H1 (cell line): ENCODE measurements around the gene RNF168. TPM values are rescaled to one million over a fixed set of nuclear protein-coding genes. Genes with fewer than 3 reads are reported as not detected.

Experiments
- ASH2L ChIP-seq: fragments of 200-600, 300-600 bp; sonication (generic); IDR thresholded peaks from one replicate; pipeline ENCODE4 v1.7.1; 2017; ENCODE audit warnings: low read length
- CHD2 ChIP-seq: IDR thresholded peaks from 2 replicates; pipeline ENCODE4 v1.6.1; 2012; ENCODE audit warnings: low read length, improper control_type of control experiment
- E2F6 ChIP-seq: IDR thresholded peaks from 2 replicates; pipeline ENCODE4 v1.6.1; 2012; ENCODE audit warnings: inconsistent platforms
- FOSL1 ChIP-seq: IDR thresholded peaks from 2 replicates; pipeline ENCODE4 v1.6.1; 2011; ENCODE audit warnings: mild to moderate bottlenecking, low read depth, low read length, moderate library complexity; ENCODE audit not compliant: insufficient read depth
- NRF1 ChIP-seq: IDR thresholded peaks from 2 replicates; pipeline ENCODE4 v1.6.1; 2011; ENCODE audit warnings: mild to moderate bottlenecking, low read depth, low read length, improper control_type of control experiment
- RXRA ChIP-seq: IDR thresholded peaks from 2 replicates; pipeline ENCODE4 v1.6.1; 2011; ENCODE audit warnings: low read depth, mild to moderate bottlenecking, low read length, moderate library complexity; ENCODE audit not compliant: insufficient read depth
- SAP30 ChIP-seq: fragments of 300-600 bp; sonication (generic); IDR thresholded peaks from 2 replicates; pipeline ENCODE4 v1.7.1; 2012; ENCODE audit warnings: low read length, moderate library complexity, mild to moderate bottlenecking, inconsistent platforms; ENCODE audit not compliant: insufficient read depth, insufficient replicate concordance
- SIRT6 ChIP-seq: IDR thresholded peaks from one replicate; pipeline ENCODE4 v1.7.1; 2012; ENCODE audit warnings: low read length, inconsistent platforms
- TAF7 ChIP-seq: optimal IDR thresholded peaks from 2 replicates; pipeline ENCODE3; 2011; ENCODE audit warnings: low read depth, mild to moderate bottlenecking, inconsistent platforms, low read length, moderate library complexity, borderline replicate concordance
- polyA plus RNA-seq, 7 experiments: library from polyadenylated mRNA; depleted of rRNA in 3 of 7; stranded (reverse) in 5 of 7; unstranded in 2 of 7; fragments of >200 nt in 5 of 7; fragments of 200-250 nt in 2 of 7; gene quantifications; 1 replicate in 5 of 7; 2 replicates in 1 of 7; 4 replicates in 1 of 7; pipeline versions ENCODE4 v1.2.1 to v1.2.3, GENCODE V29; 2011 to 2013; ENCODE audit warnings: missing spikeins in 2 of 7, mixed read lengths in 2 of 7
- total RNA-seq: library from RNA; stranded (reverse); fragmentation: NEBNext Ultra II Directional; extraction: Animal tissue kit (Norgen Biotek cat#: 25700); gene quantifications from 2 replicates; pipeline ENCODE4 v1.2.1, GENCODE V29; 2021
- TF ChIP-seq, protein P1 (sequence below): IDR thresholded peaks from 2 replicates; pipeline ENCODE4 v1.6.1; 2011; ENCODE audit warnings: low read depth, mild to moderate bottlenecking, low read length; ENCODE audit not compliant: insufficient read depth

Gene RNF168
- total and polyA plus RNA-seq, 2 of the 8 experiments (the other 6 are each of a cell fraction or from before 2014, with no cell fraction given) = 6.3 to 63.5 TPM

DNA sequence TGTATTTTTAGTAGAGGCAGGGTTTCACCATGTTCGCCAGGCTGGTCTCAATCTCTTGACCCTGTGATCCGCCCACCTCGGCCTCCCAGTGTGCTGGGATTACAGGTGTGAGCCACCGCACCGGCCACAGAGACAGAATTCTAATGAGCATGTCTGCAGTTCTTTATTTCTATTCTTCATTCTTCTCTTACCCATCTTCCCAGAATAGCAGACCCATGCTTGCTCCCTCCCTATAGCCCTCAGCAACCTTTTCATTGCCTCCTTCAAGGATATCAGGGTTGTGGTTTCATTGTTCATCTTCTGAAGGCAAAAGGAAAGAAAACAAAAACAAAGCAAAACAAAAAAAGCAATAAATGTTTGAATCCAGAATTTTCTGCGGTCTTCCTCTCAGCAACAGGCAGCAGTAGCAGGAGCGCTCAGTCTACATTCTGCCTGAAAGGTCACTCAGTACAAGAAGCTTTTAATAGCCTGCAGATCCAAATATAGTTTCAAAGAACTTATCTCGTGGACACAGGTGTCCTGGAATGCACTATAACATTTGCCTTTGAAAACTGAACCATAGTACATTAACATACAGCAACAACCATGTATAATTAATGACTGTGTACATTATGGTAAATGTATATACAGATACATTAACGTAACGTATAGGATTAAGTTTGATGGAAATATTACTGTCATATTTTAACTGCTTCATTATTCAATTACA is 11.5 kb upstream of the RNF168 start, which contains the start of gene SMCO1 (continued):
- no peak for TF ChIP-seq TAF7
- TF ChIP-seq CHD2 = no peak
- TF ChIP-seq, protein P1, sequence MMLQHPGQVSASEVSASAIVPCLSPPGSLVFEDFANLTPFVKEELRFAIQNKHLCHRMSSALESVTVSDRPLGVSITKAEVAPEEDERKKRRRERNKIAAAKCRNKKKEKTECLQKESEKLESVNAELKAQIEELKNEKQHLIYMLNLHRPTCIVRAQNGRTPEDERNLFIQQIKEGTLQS = no peak
- TF ChIP-seq ASH2L = no peak
- no peak for TF ChIP-seq RXRA
- no peak for TF ChIP-seq SAP30
- no peak for TF ChIP-seq FOSL1
- TF ChIP-seq SIRT6 = no peak
- no peak for TF ChIP-seq NRF1
- TF ChIP-seq E2F6 = no peak
